GM12873 (cell line): Measurements from ENCODE around the gene MED12L.

ENCODE experiments used
- TF ChIP-seq, protein P1 (sequence below): IDR thresholded peaks from 2 replicates; pipeline ENCODE4 v1.5.1; 2012; ENCODE audit warnings: low read depth, mild to moderate bottlenecking, moderate library complexity, low read length, control low read depth; ENCODE audit not compliant: insufficient read depth; ENCODE audit errors: missing control alignments

MED12L gene

DNA sequence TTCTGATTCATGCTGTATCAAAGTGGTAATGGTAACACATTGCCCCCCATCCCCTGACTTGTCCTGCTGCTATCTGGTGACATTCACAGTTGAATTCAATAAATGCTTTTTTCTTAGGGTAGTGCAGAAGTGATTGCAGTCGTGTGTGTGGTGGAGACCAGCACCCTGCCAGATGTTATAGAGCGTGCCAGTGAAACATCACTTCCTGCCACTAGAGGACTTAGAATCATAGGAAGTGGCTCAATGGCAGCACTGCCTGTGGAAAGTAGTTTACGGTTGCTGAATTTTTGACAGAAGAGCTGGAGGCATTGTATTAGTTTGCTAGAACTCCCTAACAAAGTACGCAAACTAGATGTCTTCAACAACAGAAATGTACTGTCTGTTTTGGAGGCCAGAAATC, 336.5 kb downstream of the MED12L start:
- TF ChIP-seq, protein P1, sequence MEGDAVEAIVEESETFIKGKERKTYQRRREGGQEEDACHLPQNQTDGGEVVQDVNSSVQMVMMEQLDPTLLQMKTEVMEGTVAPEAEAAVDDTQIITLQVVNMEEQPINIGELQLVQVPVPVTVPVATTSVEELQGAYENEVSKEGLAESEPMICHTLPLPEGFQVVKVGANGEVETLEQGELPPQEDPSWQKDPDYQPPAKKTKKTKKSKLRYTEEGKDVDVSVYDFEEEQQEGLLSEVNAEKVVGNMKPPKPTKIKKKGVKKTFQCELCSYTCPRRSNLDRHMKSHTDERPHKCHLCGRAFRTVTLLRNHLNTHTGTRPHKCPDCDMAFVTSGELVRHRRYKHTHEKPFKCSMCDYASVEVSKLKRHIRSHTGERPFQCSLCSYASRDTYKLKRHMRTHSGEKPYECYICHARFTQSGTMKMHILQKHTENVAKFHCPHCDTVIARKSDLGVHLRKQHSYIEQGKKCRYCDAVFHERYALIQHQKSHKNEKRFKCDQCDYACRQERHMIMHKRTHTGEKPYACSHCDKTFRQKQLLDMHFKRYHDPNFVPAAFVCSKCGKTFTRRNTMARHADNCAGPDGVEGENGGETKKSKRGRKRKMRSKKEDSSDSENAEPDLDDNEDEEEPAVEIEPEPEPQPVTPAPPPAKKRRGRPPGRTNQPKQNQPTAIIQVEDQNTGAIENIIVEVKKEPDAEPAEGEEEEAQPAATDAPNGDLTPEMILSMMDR = peak; percentile 25

DNA sequence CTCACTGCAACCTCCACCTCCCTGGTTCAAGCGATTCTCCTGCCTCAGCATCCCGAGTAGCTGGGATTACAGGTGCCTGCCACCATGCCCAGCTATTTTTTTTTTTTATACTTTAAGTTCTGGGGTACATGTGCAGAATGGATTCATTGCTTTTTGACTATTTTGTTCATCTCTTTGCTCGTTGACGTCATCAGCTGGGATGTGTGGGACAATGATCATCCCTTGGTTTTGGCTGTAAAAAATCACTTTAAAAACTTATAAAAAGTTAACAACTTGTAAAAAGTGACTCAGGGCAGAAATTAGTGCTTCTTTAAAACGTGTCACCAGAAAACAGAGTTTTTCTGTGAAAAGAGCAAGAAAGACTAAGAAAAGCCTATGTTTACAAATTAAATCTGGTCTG, 337.6 kb downstream of the MED12L start:
- TF ChIP-seq, protein P1 = no peak

DNA sequence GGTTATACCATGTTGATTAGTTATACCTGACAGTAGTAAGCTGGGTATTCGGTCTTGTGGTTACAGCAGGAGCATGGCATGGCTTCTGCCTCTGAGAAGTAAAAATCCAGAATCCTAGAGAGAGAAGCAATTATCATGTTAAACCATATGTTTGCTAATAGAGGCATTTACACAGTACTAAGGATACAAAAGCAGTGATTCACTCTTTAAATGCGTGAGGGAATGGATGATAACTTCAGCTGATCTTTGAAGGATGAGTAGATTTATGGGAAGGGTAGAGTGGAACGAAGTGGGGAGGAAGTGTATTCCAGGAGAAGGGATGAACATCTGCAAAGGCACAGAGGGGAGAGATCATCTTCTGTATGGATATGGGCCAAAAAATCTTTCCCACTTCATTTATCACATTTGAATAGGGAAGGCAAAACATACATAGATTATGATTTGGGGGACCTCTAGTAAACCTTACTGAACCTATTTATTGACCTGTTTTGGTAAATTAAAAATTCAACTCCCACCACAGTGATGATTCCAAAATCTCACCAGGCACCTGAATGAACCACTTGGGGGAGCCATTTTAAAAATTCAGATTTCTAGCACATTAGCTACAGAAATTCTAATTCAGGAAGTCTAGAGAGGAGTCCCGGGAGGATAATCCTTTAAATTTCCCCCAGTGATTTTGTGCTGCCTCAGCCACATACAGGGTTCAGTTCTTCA, 340.3 kb downstream of the MED12L start:
- TF ChIP-seq, protein P1 = no peak

DNA sequence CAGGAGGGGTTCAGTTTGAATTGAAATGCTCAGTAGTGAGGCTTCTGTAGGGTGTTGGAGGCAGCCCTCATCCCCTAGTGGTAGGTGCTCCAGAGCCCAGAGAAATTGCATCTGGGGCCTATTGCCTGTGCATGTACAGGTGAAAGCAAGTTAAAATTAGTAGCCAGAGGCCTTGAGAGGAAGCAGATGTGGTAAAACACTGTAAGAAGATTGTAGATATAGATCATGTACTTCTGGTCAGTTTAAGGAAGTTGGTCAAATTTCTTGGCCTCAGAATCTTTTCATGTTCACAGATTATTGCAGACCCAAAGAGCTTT, 340.8 kb downstream of the MED12L start:
- TF ChIP-seq, protein P1 = peak; percentile 36

DNA sequence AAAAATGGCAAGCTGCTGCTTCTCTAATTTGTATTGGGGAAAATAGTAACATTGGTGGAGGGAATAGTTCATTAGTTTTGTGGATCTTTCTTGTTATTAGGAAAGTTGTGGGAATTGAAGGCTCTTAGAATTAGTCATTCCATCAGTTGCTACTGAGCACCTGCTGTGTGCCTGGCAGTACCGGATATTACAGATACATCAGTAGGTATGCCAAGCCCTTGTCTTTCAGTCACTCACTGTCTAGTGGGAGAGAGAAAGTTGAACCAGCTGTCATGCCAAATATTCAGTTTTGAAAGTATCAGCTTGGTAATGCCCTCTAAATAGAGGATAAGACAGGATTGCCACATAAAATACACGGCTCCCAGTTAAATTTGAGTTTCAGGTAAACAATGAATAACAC, 342.9 kb downstream of the MED12L start:
- TF ChIP-seq, protein P1 = no peak

DNA sequence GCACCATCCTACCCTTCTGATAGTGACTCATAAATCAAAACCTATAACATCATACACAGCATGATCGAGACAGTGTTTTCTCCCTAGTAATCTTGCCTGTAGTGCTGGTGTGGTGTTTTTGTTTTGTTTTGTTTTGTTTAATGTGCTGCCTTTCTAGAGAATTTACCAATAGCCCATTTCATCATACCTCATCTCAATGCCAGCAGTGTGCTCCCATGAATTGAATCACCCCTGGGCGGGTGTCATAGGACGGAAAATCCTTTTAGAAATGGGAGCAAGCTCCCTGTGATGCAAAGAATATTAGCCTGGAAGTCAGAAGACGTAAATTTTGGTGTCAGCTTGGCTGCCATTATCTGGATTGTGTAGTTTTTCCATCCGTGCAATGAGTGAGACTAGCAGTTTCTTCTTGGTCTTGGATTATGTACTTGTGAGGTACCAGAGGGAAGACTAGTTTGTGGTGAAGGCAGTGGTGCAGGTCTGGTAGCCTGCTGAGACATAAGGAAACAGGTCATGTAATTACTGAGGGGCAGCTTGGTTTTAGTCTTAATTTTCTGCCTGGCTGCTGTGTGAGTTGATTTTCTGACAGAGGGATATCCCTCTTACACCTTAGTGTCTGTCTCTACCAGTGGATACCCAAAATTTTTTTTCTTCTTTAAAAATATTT, 345.5 kb downstream of the MED12L start:
- TF ChIP-seq, protein P1 = no peak

DNA sequence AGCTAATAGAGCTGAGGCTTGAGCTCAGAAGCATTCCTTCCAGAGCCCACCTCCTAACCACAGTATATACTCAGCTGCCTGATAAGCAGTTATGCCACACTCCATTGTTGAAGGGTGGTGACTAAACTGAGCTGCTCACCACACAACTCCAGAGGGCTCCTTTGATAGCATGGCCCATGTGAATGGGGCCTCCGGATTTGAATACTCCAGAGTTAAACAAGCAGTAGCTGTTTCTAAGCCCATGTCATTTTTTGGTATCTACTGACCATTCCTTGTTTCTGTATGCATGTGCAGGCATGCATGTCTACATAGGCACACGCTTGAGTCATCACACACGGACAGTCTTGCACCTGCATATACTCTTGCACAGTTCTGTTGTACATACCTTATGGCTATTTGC, 346.5 kb downstream of the MED12L start:
- TF ChIP-seq, protein P1 = no peak
